ENCODE measurements around the gene NLRP6. TPM values are rescaled to one million over a fixed set of nuclear protein-coding genes. Genes with fewer than 3 reads are reported as not detected.

NLRP6 gene
- total RNA-seq, 1 experiment from 2014 or later = not detected

DNA sequence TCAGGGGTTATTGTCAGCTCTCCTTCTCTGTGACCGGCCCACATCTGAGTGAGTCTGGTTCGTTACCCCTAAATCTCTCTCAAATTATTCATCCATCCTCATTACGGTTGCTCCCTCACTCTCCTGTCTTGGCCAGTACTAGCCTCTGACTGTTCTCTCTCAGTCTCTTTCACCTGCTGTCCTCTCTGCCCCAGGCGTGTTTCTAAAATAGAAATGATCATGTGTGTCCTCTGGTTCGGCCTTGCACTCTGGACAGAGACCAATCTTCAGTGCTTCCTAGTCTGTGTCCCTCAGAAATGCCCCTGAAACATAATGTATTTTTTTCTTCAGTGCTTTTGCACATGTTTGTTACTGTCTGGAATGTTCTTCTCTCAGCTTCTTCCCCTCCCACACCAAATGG lies 36.6 kb upstream of the NLRP6 start:
- H2BK5ac ChIP-seq (ENCODE audit: insufficient read length, low read length) = no peak overlapping the region

More for the DNA sequence above, 36.6 kb upstream of the NLRP6 start:
- no peak for TF ChIP-seq CTCF (conservative IDR thresholded peaks at IDR 0.05)
- no peak overlapping the region for H3K23ac ChIP-seq (ENCODE audit: insufficient read length, low read depth, low read length)
- no peak overlapping the region for H2BK120ac ChIP-seq (ENCODE audit: low read depth, low read length, poor library complexity, severe bottlenecking)
- no peak overlapping the region for H3K9ac ChIP-seq (ENCODE audit: extremely low read depth, insufficient read length, low read length)
- no peak overlapping the region for H2BK15ac ChIP-seq (ENCODE audit: low read depth, low read length)
- Mint-ChIP-seq H3K4me3 (no peak overlapping the region), H3K27ac (peak overlapping the region in 2 of 3 experiments; percentile 1 to 13; a peak in 2 of 7 replicates), H3K27me3 (ENCODE audit: low read depth) (no peaks in the 10 kb centered on the region; the same call in 1 of the 2 replicates), H3K36me3 (ENCODE audit: insufficient read depth in 1 of 3, low read depth in 3 of 3) (peaks cover 35 to 69% (median 48%) of the 10 kb centered on the region in 3 experiments; a peak in 6 of 7 replicates), H3K4me1 (peaks cover 9 to 10% of the 10 kb centered on the region in 2 experiments; a peak in 3 of 4 replicates), H3K9me3 (no peaks in the 10 kb centered on the region)
- peaks cover 11% of the 10 kb centered on the region for H3K79me1 ChIP-seq (ENCODE audit: insufficient read depth, low read depth, low read length, poor library complexity, severe bottlenecking)
- H3K4me1 ChIP-seq (ENCODE audit: insufficient read depth, low read length) = no peaks in the 10 kb centered on the region
- no peak overlapping the region for H4K8ac ChIP-seq (replicated peaks; ENCODE audit: insufficient read length, low read depth, low read length)
- H3K23me2 ChIP-seq (ENCODE audit: insufficient read length, low read depth, low read length, poor library complexity, severe bottlenecking) = peaks cover under 1% of the 10 kb centered on the region
- no peak overlapping the region for H3K56ac ChIP-seq (ENCODE audit: insufficient read length, low read depth, low read length)
- H3K79me2 ChIP-seq (ENCODE audit: insufficient read depth, low read length) = peaks cover 6% of the 10 kb centered on the region; the same call in 1 of the 2 replicates
- H2AFZ ChIP-seq (ENCODE audit: low read length) = no peak overlapping the region
- H4K20me1 ChIP-seq (ENCODE audit: control insufficient read depth, insufficient read depth, insufficient read length) = no peaks in the 10 kb centered on the region
- no peak overlapping the region for H3K27ac ChIP-seq (ENCODE audit: insufficient read length, low read depth, low read length)
- no peaks in the 10 kb centered on the region for H3K9me3 ChIP-seq (ENCODE audit: control insufficient read depth, low read depth, low read length)
- H3K4ac ChIP-seq (ENCODE audit: low read depth, low read length) = no peak overlapping the region
- H2BK12ac ChIP-seq (ENCODE audit: insufficient read length, low read depth, low read length) = no peak overlapping the region
- no peak overlapping the region for H3T11ph ChIP-seq (ENCODE audit: low read length)
- DNase-seq = no peak
- no peak overlapping the region for H3K4me2 ChIP-seq (ENCODE audit: insufficient read depth, insufficient read length, low read length)
- H2AK5ac ChIP-seq (ENCODE audit: insufficient read length, low read length) = no peak overlapping the region
- no peak overlapping the region for H3K14ac ChIP-seq (ENCODE audit: insufficient read depth, low read length)
- WGBS (ENCODE audit: extremely low coverage, insufficient read length, low lambda C conversion rate) = no CpG with 5 or more reads among the region's 5 CpGs
- H4K91ac ChIP-seq (ENCODE audit: insufficient read length, low read depth, low read length) = no peak overlapping the region
- H3K27me3 ChIP-seq (ENCODE audit: insufficient read depth, low read length) = no peaks in the 10 kb centered on the region
- no peak overlapping the region for H4K5ac ChIP-seq (ENCODE audit: insufficient read length, low read depth, low read length)
- no peak overlapping the region for H3K18ac ChIP-seq (ENCODE audit: insufficient read length, low read depth, low read length)
- H2BK20ac ChIP-seq (ENCODE audit: low read depth, low read length, poor library complexity, severe bottlenecking) = no peak overlapping the region

Data from H9 (cell line).